Astrocyte (in vitro differentiated cells and primary cell): ENCODE measurements around the gene ADARB2. TPM values are rescaled to one million over a fixed set of nuclear protein-coding genes. Genes with fewer than 3 reads are reported as not detected.

ENCODE experiments used
- DNase-seq: peaks from one replicate; pipeline ENCODE4 v3.0.0-alpha.2; 2010; ENCODE audit warnings: low read depth
- FAIRE-seq: peaks from 2 replicates; lab custom pipeline; 2011; peaks lifted over from hg19 to GRCh38; lab: Jason Lieb, UNC
- H2AFZ ChIP-seq: 2 replicates; pipeline ENCODE4 v1.6.0; 2012; ENCODE audit warnings: low read depth, low read length, inconsistent platforms
- H3K27ac ChIP-seq: 2 replicates; pipeline ENCODE4 v1.5.1; 2011; ENCODE audit warnings: low read depth, low read length, inconsistent platforms
- H3K27me3 ChIP-seq: 2 replicates; pipeline ENCODE4 v1.6.0; 2011; ENCODE audit warnings: low read length, inconsistent platforms; ENCODE audit not compliant: insufficient read depth
- H3K36me3 ChIP-seq: 2 replicates; pipeline ENCODE4 v1.5.1; 2011; ENCODE audit warnings: low read length, inconsistent platforms; ENCODE audit not compliant: insufficient read depth
- H3K4me1 ChIP-seq: 2 replicates; pipeline ENCODE4 v1.5.1; 2011; ENCODE audit warnings: low read length, inconsistent platforms; ENCODE audit not compliant: insufficient read depth
- H3K4me2 ChIP-seq: 2 replicates; pipeline ENCODE4 v1.6.0; 2012; ENCODE audit warnings: low read length, inconsistent platforms
- H3K4me3 ChIP-seq: 2 replicates; pipeline ENCODE4 v1.5.1; 2011; ENCODE audit warnings: low read depth, mild to moderate bottlenecking, low read length, inconsistent platforms; ENCODE audit not compliant: insufficient read depth
- H3K79me2 ChIP-seq: 2 replicates; pipeline ENCODE4 v1.6.0; 2012; ENCODE audit warnings: mild to moderate bottlenecking, low read length, inconsistent platforms; ENCODE audit not compliant: insufficient read depth
- H3K9ac ChIP-seq: 2 replicates; pipeline ENCODE4 v1.6.0; 2012; ENCODE audit warnings: mild to moderate bottlenecking, low read length, inconsistent platforms
- H3K9me3 ChIP-seq: 2 replicates; pipeline ENCODE4 v1.5.1; 2012; ENCODE audit warnings: low read depth, mild to moderate bottlenecking, low read length, inconsistent platforms; ENCODE audit not compliant: insufficient read depth
- H4K20me1 ChIP-seq: 2 replicates; pipeline ENCODE4 v1.6.0; 2012; ENCODE audit warnings: low read length, inconsistent platforms; ENCODE audit not compliant: insufficient read depth
- H3K27ac Mint-ChIP-seq: one replicate; pipeline ENCODE4 v1.8.0; 2021; ENCODE audit warnings: mild to moderate bottlenecking, mixed read lengths; ENCODE audit not compliant: unreplicated experiment
- H3K27me3 Mint-ChIP-seq: one replicate; pipeline ENCODE4 v1.8.0; 2021; ENCODE audit warnings: low read depth, mixed read lengths; ENCODE audit not compliant: unreplicated experiment
- H3K36me3 Mint-ChIP-seq: one replicate; pipeline ENCODE4 v1.8.0; 2021; ENCODE audit warnings: low read depth, mixed read lengths; ENCODE audit not compliant: unreplicated experiment
- H3K4me1 Mint-ChIP-seq: one replicate; pipeline ENCODE4 v1.8.0; 2021; ENCODE audit warnings: low read depth, mixed read lengths; ENCODE audit not compliant: unreplicated experiment
- H3K4me3 Mint-ChIP-seq: one replicate; pipeline ENCODE4 v1.8.0; 2021; ENCODE audit warnings: mild to moderate bottlenecking, moderate library complexity, mixed read lengths; ENCODE audit not compliant: unreplicated experiment
- H3K9me3 Mint-ChIP-seq: one replicate; pipeline ENCODE4 v1.8.0; 2021; ENCODE audit warnings: mild to moderate bottlenecking, mixed read lengths; ENCODE audit not compliant: unreplicated experiment
- CTCF ChIP-seq: IDR thresholded peaks from 2 replicates; pipeline ENCODE4 v1.5.1; 2011; ENCODE audit warnings: low read depth, mild to moderate bottlenecking, inconsistent platforms, low read length, moderate library complexity; ENCODE audit not compliant: insufficient read depth
- EZH2 ChIP-seq: IDR thresholded peaks from 2 replicates; pipeline ENCODE4 v1.6.1; 2012; ENCODE audit warnings: mild to moderate bottlenecking, low read length, inconsistent platforms; ENCODE audit not compliant: insufficient read depth
- total RNA-seq: library from RNA; stranded (reverse); gene quantifications from 2 replicates; pipeline ENCODE4 v1.2.1, GENCODE V29; 2021

ADARB2 gene
- total RNA-seq, 1 donor from 2014 or later: 0.18 TPM

GRCh38 chr10:1485357-1485756 is 252.0 kb downstream of the ADARB2 start:
- Histone ChIP-seq H3K4me1 (no peaks in the 10 kb centered on the region), H2AFZ (no peak overlapping the region), H3K79me2 (no peaks in the 10 kb centered on the region), H3K27me3 (no peaks in the 10 kb centered on the region), H3K36me3 (no peaks in the 10 kb centered on the region), H3K9ac (no peak overlapping the region), H4K20me1 (no peaks in the 10 kb centered on the region), H3K4me2 (no peak overlapping the region), H3K9me3 (peaks cover 6% of the 10 kb centered on the region), H3K27ac (no peak overlapping the region), H3K4me3 (no peak overlapping the region)
- H3K9me3 Mint-ChIP-seq: no peaks in the 10 kb centered on the region
- FAIRE-seq (no peak), DNase-seq (no peak)
- H3K4me1 Mint-ChIP-seq: no peaks in the 10 kb centered on the region
- TF ChIP-seq CTCF (no peak), EZH2 (no peak)
- H3K27ac Mint-ChIP-seq: no peak overlapping the region
- H3K36me3 Mint-ChIP-seq: no peaks in the 10 kb centered on the region
- H3K4me3 Mint-ChIP-seq: no peak overlapping the region
- H3K27me3 Mint-ChIP-seq: peaks cover 23% of the 10 kb centered on the region

- H3K4me3 Mint-ChIP-seq: no peak overlapping the region
- no peak overlapping the region for H3K27ac Mint-ChIP-seq
- H3K36me3 Mint-ChIP-seq: no peaks in the 10 kb centered on the region
These were observed 253.5 kb downstream of the ADARB2 start for GRCh38 chr10:1483826-1484225.

More at GRCh38 chr10:1483826-1484225, 253.5 kb downstream of the ADARB2 start:
- no peak for DNase-seq
- Histone ChIP-seq H3K4me1 (no peaks in the 10 kb centered on the region), H3K27me3 (no peaks in the 10 kb centered on the region), H3K9ac (no peak overlapping the region), H3K36me3 (no peaks in the 10 kb centered on the region), H3K9me3 (peaks cover 8% of the 10 kb centered on the region), H3K79me2 (no peaks in the 10 kb centered on the region), H2AFZ (no peak overlapping the region), H3K4me3 (no peak overlapping the region), H4K20me1 (no peaks in the 10 kb centered on the region), H3K4me2 (no peak overlapping the region), H3K27ac (no peak overlapping the region)
- TF ChIP-seq CTCF (no peak), EZH2 (no peak)
- no peaks in the 10 kb centered on the region for H3K9me3 Mint-ChIP-seq
- H3K4me1 Mint-ChIP-seq: no peaks in the 10 kb centered on the region
- no peak for FAIRE-seq
- peaks cover 17% of the 10 kb centered on the region for H3K27me3 Mint-ChIP-seq
